GM20431 (cell line): ENCODE measurements around the gene ZNF292.
"Not testable (repeated sequence)": the region's sequence is repeated elsewhere in the genome, so short reads cannot be mapped to it uniquely, and the experiment has no call there.

Source experiments
- in situ Hi-C: fragments of 300-500 bp; cut with MseI, MboI; formaldehyde crosslinking; loops from one replicate; pipeline ENCODE4 v1.15.0; 2020; ENCODE audit warnings: low sequenced_read_pairs; ENCODE audit not compliant: unreplicated experiment

The ZNF292 gene

DNA sequence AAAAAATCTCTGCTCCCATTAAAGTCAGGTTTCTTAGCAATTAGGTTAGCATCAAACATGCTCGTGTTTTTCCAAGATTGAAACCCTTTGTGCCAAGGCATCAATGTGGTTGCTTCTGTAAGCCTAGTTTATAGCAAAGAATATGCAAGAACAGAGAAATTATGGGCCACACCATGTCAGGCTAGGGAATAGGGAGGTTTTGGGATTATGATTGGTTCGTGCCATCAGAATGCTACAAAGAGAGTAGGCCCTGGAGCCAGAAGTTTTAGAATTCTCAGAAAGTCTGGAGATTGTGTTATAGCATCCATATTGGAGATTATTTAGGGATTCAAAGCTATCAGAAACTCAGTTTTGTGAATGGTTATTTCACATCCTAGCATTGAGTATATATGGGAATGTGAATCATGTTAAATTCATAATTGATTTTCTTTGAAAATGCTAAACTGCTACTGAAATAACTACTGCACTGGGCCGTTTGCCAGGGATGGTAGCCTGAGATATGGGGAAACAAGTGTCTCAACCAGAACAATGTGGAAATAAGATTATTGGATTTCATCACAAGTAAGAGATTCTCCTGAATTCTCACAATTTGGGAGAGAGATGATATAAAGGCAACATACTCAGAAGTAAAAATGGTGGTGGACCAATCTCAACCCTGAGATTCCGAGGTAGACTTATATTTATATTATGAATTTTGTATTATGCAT lies 45.3 kb downstream of the ZNF292 start:
- in situ Hi-C loops = no loop called here

DNA sequence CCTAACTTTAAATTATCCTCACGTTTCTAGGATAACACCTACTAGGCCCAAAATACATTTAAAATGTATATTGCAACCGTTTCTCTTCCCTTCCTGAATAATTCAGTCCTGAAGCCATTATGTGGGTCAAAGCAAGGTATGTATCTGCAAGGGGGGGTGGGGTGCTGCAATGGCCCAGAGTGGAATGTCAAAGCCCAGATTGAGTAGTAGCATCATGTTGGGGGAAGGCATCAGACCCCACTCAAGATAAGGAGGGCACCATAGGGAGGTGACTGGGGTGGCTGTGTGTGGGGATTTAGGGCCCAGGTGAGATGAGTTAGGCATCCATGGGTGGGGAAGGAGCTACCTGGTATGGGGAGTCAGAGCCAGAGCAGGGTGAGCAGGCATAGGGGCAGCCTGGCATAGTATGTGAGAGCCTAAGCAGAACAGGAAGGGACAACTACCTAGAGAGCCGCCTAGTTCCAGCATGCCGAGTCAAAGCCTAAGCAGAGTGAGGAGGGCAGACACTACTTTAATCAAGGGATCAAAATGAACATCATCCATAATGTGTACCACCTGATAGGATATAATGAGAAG lies 48.2 kb downstream of the ZNF292 start:
- in situ Hi-C loops = no loop called here

DNA sequence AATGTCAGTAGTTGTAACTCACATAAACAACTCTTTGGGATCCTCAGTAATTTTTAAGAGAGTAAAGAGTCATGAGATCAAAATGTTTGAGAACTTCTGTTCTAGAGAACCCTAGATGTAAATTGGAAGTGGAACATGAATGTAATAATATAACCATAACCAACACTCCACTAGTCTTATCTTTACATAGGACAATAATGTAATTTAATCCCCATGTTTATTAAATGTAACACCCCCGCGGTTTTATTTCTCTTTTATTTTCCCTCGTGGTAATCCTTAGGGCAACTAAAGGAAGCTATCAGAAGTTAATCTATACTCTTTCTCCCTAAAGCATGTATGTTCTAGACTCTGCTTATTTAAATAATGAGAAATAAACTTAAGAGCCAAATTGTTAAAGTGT lies 54.4 kb downstream of the ZNF292 start:
- in situ Hi-C loops = no loop called here

DNA sequence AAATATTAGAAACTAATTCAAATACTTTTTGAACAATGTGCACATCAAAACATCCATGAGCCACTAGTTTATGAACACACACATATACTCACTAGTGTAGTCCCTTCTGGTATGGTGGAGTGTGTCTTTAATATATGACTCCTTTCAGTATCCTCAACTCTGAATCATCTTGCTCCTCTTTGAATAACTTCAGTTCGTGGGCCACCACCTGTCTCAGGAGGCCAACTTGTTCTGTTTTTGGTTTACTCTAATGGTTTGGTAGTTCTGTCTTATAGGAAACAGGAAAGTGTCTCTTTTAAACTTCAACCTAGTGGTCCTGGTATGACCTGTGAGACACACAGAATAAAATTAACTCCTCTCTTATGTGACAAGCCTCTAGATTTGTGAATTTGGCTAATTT lies 55.6 kb downstream of the ZNF292 start:
- in situ Hi-C loops = no loop called here

DNA sequence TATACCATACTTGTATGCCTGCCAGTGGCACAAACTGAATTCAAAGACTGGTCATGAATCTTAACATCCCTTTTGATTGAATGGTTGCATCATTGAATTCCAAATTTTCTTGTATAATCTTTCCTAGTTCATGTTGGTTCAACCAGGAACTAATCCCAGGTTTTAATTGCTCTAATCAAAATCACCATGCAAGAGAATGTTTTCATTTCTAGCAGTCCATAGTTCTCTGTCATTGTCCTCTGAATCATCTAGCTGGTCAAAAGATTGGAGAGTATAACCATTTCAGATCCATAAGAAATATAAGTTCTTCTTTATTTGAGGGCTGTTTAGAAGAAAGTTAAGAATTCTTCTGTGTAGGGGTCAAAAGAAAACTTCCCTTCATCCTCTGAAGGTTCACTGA lies 57.2 kb downstream of the ZNF292 start:
- in situ Hi-C loops = no loop called here

DNA sequence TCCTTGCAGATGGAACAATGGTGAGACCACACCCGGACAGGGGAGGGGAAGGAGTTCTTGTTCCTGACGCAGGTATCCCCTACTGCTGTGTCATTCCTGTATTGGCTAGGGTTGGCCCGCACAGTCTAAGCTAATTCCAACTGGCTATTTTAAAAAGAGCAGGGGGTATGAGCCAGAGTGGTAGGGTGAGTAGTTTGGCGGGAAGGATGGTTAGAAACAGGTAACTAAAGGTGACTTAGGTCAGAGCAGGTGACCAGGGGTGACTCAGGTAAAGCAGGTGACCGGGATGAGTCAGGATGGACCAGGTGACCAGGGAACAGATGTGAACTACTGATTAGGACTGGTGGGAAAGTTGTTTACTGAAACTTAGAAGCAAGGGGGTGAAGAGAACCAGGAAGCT lies 58.0 kb downstream of the ZNF292 start:
- in situ Hi-C loops = no loop called here

DNA sequence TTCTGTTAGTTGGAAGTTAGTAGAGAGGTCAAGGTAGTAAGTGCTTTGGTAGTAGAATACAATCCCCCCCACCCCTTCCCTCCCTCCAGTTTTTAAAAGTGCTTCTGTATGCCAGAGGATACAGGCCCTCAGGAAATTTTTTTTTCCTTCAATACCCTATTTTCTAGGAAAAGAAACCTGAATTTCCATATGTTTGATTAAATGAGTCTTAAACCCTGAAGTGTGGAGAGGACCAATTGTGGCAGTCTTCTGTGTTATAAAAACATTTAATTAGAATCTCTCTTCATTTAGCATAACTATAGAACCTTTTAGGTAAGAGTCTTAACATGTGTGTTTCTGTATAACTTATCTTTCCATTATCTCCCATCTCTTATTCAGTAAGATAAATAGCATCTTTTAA lies 59.5 kb downstream of the ZNF292 start:
- in situ Hi-C loops = no loop called here

DNA sequence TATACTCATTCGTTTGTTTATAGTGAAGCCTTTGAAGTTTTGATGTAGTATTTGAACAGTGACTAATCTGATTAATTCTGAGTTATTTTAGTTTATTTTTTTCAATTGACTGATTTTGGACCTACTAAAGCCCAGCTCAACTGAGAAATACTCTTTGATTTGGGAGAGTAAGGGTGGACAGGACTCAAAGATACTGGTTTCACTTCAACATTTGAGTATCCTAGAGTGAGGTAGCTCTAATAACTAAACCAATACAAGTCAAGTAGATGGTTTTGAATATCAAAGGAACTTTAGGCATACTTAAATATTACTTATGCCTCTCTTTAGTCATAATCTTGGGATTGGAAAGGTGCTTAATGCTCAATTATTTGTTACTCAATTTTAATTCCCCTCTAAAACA lies 65.6 kb downstream of the ZNF292 start:
- in situ Hi-C loops = no loop called here

DNA sequence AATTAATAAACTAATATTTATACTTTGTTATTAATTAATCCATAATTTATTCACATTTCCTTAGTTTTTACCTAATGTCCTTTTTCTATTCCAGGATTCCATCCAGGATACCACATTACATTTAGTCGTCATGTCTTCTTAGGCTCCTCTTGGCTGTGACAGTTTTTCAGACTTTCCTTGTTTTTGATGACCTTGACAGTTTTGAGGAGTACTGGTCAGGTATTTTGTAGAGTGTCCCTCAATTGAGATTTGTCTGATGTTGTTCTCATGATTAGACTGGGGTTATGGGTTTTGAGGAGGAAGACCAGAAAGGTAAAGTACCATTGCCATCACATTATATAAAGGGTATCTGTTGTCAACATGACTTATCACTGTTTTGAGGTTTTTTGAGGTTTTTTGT lies 67.3 kb downstream of the ZNF292 start:
- in situ Hi-C loops = no loop called here

DNA sequence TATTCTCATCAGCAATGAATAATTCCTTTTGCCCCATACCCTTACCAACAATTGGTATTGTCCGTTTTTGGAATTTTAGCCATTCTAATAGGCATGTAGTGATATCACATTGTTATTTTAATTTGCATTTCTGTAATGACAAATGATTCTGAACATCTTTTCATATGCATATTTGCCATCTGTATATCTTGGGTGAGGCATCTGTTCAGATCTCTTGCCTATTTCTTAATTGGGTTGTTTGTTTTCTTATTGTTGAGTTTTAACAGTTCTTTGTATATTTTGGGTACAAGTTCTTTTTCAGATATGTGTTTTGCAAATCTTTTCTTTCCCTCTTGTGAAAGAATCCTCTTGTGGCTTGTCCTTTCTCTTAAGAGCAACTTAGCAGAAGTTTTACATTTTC lies 69.6 kb downstream of the ZNF292 start:
- in situ Hi-C loops = no loop called here

DNA sequence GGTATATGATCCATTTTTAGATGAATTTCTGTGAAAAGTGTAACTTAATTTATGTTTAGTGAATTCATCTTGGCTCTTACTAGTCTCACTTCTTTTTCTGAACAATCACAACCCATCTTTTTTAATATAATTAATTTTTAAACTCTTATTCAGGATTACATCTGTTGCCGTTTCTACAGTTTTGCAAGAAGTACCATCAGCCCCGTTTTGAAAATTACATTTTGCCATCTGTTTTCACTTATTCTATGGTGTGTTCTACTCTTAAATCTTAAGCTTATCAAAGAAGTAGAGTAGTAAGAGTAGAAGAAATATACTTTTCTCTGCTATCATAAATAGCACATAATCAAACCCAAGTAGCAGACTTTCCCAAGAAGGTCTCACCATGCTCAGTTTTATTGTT lies 70.1 kb downstream of the ZNF292 start:
- in situ Hi-C loops = no loop called here

DNA sequence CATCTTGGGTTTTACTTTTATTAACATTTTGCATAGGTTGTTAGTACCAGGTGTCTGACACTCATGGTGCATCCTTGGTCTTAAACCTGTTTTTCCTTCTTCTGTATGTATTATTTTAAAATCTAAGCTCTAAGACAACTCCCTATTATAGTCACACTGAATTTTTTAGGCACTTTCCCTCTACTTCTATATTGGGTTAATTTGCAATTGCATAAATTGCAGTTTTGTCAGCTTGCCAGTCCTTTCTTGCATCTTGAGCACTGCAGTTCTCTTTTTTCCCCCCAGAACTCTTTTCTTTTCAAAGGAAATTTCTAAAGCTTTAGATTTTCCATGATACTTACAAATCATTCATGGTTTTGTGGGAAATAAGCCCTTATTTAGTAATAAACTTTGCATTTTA lies 70.6 kb downstream of the ZNF292 start:
- in situ Hi-C loops = no loop called here

DNA sequence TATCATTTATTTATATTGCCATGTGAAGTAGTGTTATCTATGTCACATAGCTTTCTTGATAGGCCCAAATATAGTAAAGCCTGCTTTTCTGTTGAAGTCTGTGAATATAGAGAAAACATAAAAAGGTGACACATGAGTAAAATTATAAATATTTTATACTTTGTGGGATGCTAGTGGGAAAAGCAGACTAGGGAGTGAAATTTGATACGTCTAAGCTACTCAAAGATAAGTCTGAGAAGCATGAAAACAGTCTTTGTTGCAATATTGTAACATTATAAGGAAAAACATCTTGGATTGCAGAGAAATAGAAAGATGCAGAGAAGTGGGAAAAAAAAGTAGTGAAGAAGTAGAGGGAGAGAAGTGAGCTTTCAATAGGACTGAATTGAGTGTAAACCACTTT lies 75.4 kb downstream of the ZNF292 start:
- in situ Hi-C loops = no loop called here

DNA sequence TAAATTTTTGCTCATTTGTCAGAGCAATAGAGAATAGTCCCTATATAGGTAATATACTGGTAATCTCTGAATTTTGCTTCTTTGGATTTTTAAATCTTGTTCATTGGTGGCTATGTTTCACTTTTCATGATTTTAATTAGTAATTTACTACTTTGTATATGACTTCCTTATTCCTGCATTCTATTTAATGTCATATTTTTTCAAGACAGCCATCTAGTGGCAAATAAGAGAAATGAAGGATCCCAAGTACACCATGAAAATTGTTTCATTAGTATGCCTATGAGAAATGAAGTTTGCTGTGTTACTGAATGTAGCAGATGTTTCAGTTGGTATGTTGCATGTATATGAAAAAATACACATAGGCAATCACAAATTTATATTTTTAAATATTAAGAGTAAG lies 82.4 kb downstream of the ZNF292 start:
- in situ Hi-C loops = no loop called here

DNA sequence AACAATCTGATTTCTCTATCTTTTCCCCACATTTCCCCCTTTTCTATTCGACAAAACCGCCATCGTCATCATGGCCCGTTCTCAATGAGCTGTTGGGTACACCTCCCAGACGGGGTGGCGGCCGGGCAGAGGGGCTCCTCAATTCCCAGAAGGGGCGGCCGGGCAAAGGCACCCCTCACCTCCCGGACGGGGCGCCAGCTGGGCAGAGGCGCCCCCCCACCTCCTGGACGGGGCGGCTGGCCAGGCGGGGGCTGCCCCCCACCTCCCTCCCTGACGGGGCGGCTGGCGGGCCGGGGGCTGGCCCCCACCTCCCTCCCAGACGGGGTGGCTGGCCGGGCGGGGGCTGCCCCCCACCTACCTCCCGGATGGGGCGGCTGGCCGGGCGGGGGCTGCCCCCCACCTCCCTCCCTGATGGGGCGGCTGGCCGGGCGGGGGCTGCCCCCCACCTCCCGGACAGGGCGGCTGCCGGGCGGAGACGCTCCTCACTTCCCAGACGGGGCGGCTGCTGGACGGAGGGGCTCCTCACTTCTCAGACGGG lies 83.8 kb downstream of the ZNF292 start:
- in situ Hi-C loops = not testable (repeated sequence)

DNA sequence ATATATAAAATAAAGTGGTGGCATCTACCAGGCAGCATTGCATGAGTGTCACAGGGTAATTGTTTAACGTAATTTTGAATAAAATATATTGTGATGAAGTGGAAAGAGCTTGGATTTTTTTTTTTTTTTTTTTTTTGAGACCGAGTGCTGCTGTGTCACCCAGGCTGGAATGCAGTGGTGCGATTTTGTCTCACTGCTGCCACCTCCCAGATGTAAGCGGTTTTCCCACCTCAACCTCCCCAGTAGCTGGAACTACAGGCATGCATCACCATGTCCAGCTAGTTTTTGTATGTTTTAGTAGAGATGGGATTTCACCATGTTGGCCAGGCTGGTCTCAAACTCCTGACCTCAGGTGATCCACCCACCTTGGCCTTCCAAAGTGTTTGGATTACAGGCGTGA lies 85.9 kb downstream of the ZNF292 start:
- in situ Hi-C loops = no loop called here

DNA sequence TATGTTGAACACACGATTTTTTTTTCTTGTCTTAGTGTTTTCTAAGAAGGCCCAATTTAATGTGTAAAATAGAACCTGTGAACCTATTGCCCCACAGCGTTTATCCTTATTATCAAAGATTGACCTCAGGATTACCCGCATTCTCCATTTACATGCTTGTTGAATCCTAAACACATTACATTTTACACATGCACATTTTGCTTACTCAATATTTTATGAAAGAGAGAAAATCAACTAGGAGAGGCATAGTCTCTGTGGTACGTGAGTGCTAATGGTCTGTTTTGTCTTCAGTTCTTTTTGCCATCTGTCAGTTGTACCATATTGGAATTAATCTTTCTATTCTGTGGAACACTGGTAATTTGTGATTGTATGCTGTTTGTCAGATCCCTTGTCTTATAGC lies 86.9 kb downstream of the ZNF292 start:
- in situ Hi-C loops = no loop called here

DNA sequence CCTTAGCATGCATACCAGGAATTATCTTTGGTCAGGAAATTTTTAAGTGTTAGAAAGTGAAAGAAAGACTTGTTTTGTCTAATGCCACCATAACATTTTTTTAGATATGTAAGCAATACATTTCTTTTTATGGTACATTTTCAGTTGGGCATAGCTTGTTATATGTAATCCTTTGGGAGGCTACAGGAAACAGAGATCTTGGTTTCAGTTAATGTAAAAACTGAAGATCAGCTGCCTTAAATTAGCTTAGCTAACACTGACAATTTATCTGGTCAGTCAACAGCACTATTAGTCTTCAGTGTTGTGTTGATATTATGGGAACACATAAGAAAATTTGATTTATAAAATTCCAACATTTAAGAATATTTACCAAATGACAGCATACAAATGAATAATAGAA lies 88.4 kb downstream of the ZNF292 start:
- in situ Hi-C loops = no loop called here

DNA sequence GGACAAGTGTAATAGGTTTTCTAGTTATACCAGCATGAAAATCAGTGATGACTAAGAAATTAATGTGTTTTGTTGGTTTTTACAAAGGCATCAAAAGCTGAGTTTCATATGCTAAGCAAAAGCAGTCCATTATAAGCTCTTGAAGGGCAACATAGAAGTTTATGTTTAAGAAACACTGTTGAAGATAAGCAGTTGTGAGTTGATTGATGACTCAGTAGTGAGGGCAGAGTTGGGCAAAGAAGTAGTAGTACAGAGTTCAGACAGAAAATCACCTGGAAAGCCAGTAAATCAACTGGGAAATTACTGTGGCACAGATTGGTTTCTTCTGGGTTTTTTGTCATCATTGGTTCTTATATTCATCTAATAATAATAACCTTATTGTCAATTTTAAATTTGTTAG lies 89.0 kb downstream of the ZNF292 start:
- in situ Hi-C loops = no loop called here

DNA sequence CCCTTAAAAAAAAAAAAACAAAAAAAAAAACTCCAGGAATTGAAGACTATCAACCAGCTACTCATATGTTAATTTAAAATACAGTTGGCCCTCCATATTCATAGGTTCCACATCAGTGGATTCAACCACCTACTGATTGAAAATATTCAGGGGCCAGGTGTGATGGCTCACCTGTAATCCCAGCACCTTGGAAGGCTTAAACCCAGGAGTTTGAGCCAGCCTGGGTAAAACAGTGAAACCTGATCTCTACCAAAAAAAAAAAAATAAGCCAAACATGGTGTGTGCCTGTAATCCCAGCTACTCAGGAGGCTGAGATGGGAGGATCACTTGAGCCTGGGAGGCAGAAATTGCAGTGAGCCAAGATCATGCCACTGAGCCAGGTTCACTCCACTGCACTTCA lies 94.7 kb downstream of the ZNF292 start:
- in situ Hi-C loops = no loop called here

DNA sequence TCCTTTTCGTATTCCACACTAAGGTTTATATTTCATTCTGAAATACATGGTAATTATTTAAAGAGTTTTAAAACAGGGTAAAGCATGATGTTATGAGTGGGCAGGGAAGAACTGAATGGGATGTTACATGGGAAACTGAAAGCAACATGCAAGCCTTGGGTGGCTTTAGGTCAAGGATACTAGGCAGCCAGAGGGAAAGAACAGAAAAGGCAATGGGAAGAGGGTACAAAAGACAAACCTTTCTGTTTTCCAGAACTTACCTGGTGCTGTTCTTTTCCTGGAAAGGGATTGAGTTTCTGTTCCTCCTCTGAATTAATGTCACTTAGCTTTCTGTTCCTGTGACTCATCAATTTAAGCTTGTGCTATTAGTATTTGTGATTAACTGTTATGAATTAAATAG lies 95.9 kb downstream of the ZNF292 start:
- in situ Hi-C loops = no loop called here

DNA sequence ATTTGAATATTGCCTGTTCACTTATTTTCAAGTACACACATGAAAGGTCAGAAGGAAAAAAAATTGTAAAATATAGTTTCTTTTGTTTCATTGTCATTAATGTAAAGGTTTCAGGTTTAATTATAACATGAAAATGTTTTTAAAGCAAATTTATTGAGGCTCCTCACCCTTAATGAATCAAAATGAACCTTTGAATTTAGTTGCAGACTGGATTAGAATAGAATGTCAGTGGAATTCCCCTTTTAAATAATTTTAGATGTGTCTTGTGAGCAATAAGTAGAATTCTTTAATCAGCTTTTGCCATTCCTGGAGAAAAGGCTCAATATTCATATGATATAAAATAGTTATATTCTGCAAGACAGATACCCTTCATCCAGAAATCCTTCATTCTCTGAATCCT lies 96.4 kb downstream of the ZNF292 start:
- in situ Hi-C loops = no loop called here
